WI38 (cell line): ENCODE measurements around the gene RIMS3.

Source experiments
- H3K4me3 ChIP-seq: 2 replicates; pipeline ENCODE4 v1.5.1; 2011; ENCODE audit warnings: low read depth, mild to moderate bottlenecking, control low read depth, low read length
- CTCF ChIP-seq: IDR thresholded peaks from 2 replicates; pipeline ENCODE4 v1.5.1; 2012; ENCODE audit warnings: low read depth, mild to moderate bottlenecking, control low read depth, low read length

RIMS3 gene

GRCh38 chr1:40641601-40642242 lies 23.8 kb downstream of the RIMS3 start:
- H3K4me3 ChIP-seq, result no peak overlapping the region
- TF ChIP-seq CTCF, result no peak

GRCh38 chr1:40640314-40641076 lies 25.0 kb downstream of the RIMS3 start:
- no peak for TF ChIP-seq CTCF
- H3K4me3 ChIP-seq, result no peak overlapping the region

- no peak overlapping the region for H3K4me3 ChIP-seq
- no peak for TF ChIP-seq CTCF
These were observed 27.1 kb downstream of the RIMS3 start for GRCh38 chr1:40638097-40639036.

- no peak overlapping the region for H3K4me3 ChIP-seq
- no peak for TF ChIP-seq CTCF
These were observed 27.9 kb downstream of the RIMS3 start for GRCh38 chr1:40637470-40638007.

- no peak for TF ChIP-seq CTCF
- H3K4me3 ChIP-seq, result no peak overlapping the region
These were observed 28.7 kb downstream of the RIMS3 start for GRCh38 chr1:40636777-40637176.

GRCh38 chr1:40635763-40636500 lies 29.6 kb downstream of the RIMS3 start:
- no peak for TF ChIP-seq CTCF
- no peak overlapping the region for H3K4me3 ChIP-seq
